T-cell (primary cell): ENCODE data around the gene ZNF277. TPM values are rescaled to one million over a fixed set of nuclear protein-coding genes. Genes with fewer than 3 reads are reported as not detected.

Experiments
- ATAC-seq, 4 experiments: fragments of 200-7000 bp in 3 of 4; fragments of 150-1000 bp in 1 of 4; cut with Tn5 transposase; replicated peaks in 1 of 4; 1 replicate in 3 of 4; 2 replicates in 1 of 4; pipeline ENCODE4 v1.10.0; 2021; ENCODE audit warnings: moderate library complexity in 3 of 4, mild to moderate bottlenecking in 2 of 4, moderate number of reproducible peaks in 1 of 4
- CTCF ChIA-PET, 2 donors: fragments of 300-600 bp; sonication (Branson Sonifier 250); formaldehyde crosslinking; loops; one replicate each; lab custom pipeline; 2022; ENCODE audit warnings: antibody characterized with exemption in 2 of 2; lab: Charles Lee
- POLR2A ChIA-PET, 2 donors: fragments of 300-600 bp; sonication (Branson Sonifier 250); formaldehyde crosslinking; loops; one replicate each; lab custom pipeline; 2022; ENCODE audit warnings: antibody characterized with exemption in 2 of 2; lab: Charles Lee
- DNase-seq, 35 experiments: peaks; one replicate each; pipeline versions ENCODE4 v3.0.0 to v3.0.0-alpha.2; 2013 to 2023
- H3K27ac ChIP-seq: one replicate; pipeline ENCODE4 v1.5.1; 2013; ENCODE audit warnings: low read length
- H3K27me3 ChIP-seq, 2 experiments: replicated peaks in 1 of 2; 1 replicate in 1 of 2; 2 replicates in 1 of 2; pipeline versions ENCODE4 v1.6.1 to v1.7.0; 2013; ENCODE audit warnings: low read length in 1 of 2, mixed read lengths in 1 of 2; ENCODE audit not compliant: control insufficient read depth in 2 of 2, insufficient read depth in 2 of 2; ENCODE audit errors: extremely low read depth in 1 of 2
- H3K36me3 ChIP-seq, 2 donors: 1 replicate in 1 of 2; 2 replicates in 1 of 2; pipeline versions ENCODE4 v1.6.1 to v1.7.0; 2013; ENCODE audit warnings: low read length in 1 of 2; ENCODE audit not compliant: control insufficient read depth in 2 of 2, insufficient read depth in 1 of 2; ENCODE audit errors: extremely low read depth in 1 of 2
- H3K4me1 ChIP-seq, 2 experiments: 1 replicate in 1 of 2; 2 replicates in 1 of 2; pipeline versions ENCODE4 v1.6.1 to v1.7.0; 2013; ENCODE audit warnings: low read length in 2 of 2, mixed read lengths in 1 of 2; ENCODE audit not compliant: insufficient read depth in 2 of 2, control insufficient read depth in 1 of 2; ENCODE audit errors: extremely low read depth in 1 of 2
- H3K4me3 ChIP-seq, 2 donors: 1 replicate in 1 of 2; 2 replicates in 1 of 2; pipeline versions ENCODE4 v1.5.1 to v1.7.0; 2013; ENCODE audit warnings: mild to moderate bottlenecking in 2 of 2, low read length in 1 of 2, moderate library complexity in 1 of 2; ENCODE audit not compliant: control insufficient read depth in 1 of 2; ENCODE audit errors: extremely low read depth in 1 of 2
- H3K9me3 ChIP-seq: 2 replicates; pipeline ENCODE4 v1.7.0; 2013
- H3K27ac Mint-ChIP-seq, 2 donors: one replicate each; pipeline ENCODE4 v1.8.0; 2020 to 2021; ENCODE audit warnings: mild to moderate bottlenecking in 2 of 2, mixed read lengths in 2 of 2
- H3K27me3 Mint-ChIP-seq, 2 donors: one replicate each; pipeline ENCODE4 v1.8.0; 2021 to 2022; ENCODE audit warnings: mixed read lengths in 2 of 2
- H3K36me3 Mint-ChIP-seq: one replicate; pipeline ENCODE4 v1.8.0; 2021; ENCODE audit warnings: mixed read lengths
- H3K4me1 Mint-ChIP-seq, 3 donors: one replicate each; pipeline ENCODE4 v1.8.0; 2020 to 2022; ENCODE audit warnings: mixed read lengths in 3 of 3, mild to moderate bottlenecking in 1 of 3
- H3K4me3 Mint-ChIP-seq, 3 donors: one replicate each; pipeline ENCODE4 v1.8.0; 2020 to 2022; ENCODE audit warnings: mild to moderate bottlenecking in 3 of 3, mixed read lengths in 3 of 3, moderate library complexity in 3 of 3
- H3K9me3 Mint-ChIP-seq, 3 donors: one replicate each; pipeline ENCODE4 v1.8.0; 2020 to 2022; ENCODE audit warnings: mixed read lengths in 3 of 3
- WGBS: methylation state at CpG from one replicate; pipeline ENCODE4 v1.1.5; 2013; ENCODE audit warnings: missing lambda C conversion rate; ENCODE audit not compliant: insufficient coverage; 5-methylcytosine and 5-hydroxymethylcytosine counted together
- total RNA-seq, 35 experiments: library from RNA in 6 of 35; stranded (reverse) in 6 of 35; fragments of 120-200 nt in 1 of 35; gene quantifications; one replicate each; pipeline versions ENCODE4 v1.2.1 to v1.2.4 and lab custom pipeline; 2013 to 2026

Gene ZNF277
- total RNA-seq, 5 donors from 2014 or later (not counting 1 experiment from before 2014, with no cell fraction given) = 26.6 to 31.4 (median 30.2) TPM

GRCh38 chr7:112224186-112224585, 17.7 kb downstream of the ZNF277 start:
- Mint-ChIP-seq H3K4me1 (peaks cover 30 to 53% (median 44%) of the 10 kb centered on the region in 3 donors), H3K27ac (no peak overlapping the region), H3K4me3 (no peak overlapping the region), H3K9me3 (no peaks in the 10 kb centered on the region), H3K27me3 (no peaks in the 10 kb centered on the region), H3K36me3 (peaks cover 39% of the 10 kb centered on the region)
- H3K4me3 ChIP-seq = no peak overlapping the region
- H3K4me1 ChIP-seq = no peaks in the 10 kb centered on the region
- H3K27me3 ChIP-seq = no peaks in the 10 kb centered on the region
- WGBS = no CpG with 5 or more reads among the region's 2 CpGs
- POLR2A ChIA-PET = no interaction called here
- no peak overlapping the region for H3K27ac ChIP-seq
- no peaks in the 10 kb centered on the region for H3K36me3 ChIP-seq
- CTCF ChIA-PET = no interaction called here
- DNase-seq = no peak
- H3K9me3 ChIP-seq = no peaks in the 10 kb centered on the region
- ATAC-seq = no peak

DNA sequence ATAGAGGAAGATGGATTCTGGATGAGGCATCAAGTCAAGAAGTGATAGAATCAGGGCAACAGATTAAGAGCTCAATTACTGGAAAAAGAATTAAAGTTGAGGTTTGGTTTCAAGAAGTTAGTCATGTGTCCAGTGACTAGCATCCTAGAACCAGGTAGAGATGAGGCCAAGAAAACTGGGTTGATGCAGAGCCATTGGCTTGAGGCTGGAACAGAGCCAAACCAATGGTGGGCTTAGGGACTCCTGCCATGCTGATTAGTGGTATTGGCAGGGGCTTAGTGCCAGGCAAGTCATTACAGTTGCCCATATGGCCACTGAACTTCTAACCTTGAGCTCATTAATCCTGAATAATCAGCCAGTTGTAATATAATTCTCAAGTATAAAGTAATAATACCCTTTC, 18.5 kb downstream of the ZNF277 start:
- ATAC-seq (no peak), DNase-seq (no peak)
- ChIA-PET POLR2A (no interaction called here), CTCF (no interaction called here)
- Mint-ChIP-seq H3K27ac (no peak overlapping the region), H3K27me3 (no peaks in the 10 kb centered on the region), H3K4me3 (no peak overlapping the region), H3K36me3 (peaks cover 42% of the 10 kb centered on the region), H3K4me1 (peaks cover 34 to 57% (median 45%) of the 10 kb centered on the region in 3 donors), H3K9me3 (no peaks in the 10 kb centered on the region)
- Histone ChIP-seq H3K4me1 (no peaks in the 10 kb centered on the region), H3K27me3 (no peaks in the 10 kb centered on the region), H3K36me3 (no peaks in the 10 kb centered on the region), H3K4me3 (no peak overlapping the region), H3K27ac (no peak overlapping the region), H3K9me3 (no peaks in the 10 kb centered on the region)

DNA sequence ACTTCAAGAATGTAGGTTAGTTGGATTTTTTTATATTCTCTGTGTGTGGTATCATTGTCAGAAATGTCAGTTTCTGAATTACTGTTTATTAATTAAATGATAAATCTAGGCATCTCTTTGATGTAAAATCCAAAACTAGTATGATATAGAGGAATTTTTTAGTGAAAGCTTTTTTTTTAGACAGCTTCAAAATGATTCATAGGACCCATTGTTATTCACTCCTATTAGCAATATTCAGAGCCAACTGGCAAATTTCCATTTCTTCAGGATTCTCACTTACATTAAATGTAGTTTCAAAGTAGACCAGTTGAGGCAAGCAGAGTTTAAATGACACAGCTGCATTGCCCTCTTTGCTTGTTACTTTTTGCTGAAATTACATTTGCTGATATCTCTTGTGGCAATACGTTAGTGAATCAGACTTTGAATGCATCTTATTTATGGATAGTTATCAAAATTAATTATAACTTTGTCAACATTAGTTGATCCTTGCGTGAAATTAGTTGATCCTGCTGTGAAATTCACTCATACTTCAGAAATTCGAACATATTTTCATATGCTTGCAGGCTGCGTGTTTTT, 20.3 kb downstream of the ZNF277 start:
- H3K36me3 ChIP-seq = no peaks in the 10 kb centered on the region
- no peak for ATAC-seq
- WGBS = no CpG with 5 or more reads among the region's 4 CpGs
- ChIA-PET CTCF (interaction anchor here in 1 of 2 donors (0.5 kb wide), 1 partner anchor 15 kb away, joined by 5 read pairs; no protein-coding TSS in a partner anchor), POLR2A (no interaction called here)
- no peaks in the 10 kb centered on the region for H3K27me3 ChIP-seq
- H3K4me1 ChIP-seq = no peaks in the 10 kb centered on the region
- no peak overlapping the region for H3K27ac ChIP-seq
- Mint-ChIP-seq H3K9me3 (no peaks in the 10 kb centered on the region), H3K4me3 (no peak overlapping the region), H3K36me3 (peaks cover 36% of the 10 kb centered on the region), H3K27ac (no peak overlapping the region), H3K27me3 (no peaks in the 10 kb centered on the region), H3K4me1 (peaks cover 39 to 57% (median 43%) of the 10 kb centered on the region in 3 donors)
- no peak overlapping the region for H3K4me3 ChIP-seq
- DNase-seq = no peak
- no peaks in the 10 kb centered on the region for H3K9me3 ChIP-seq

GRCh38 chr7:112228632-112229031, 22.1 kb downstream of the ZNF277 start:
- CTCF ChIA-PET = interaction anchor here in 1 of 2 donors (0.5 kb wide), 1 partner anchor 27 kb away, joined by 3 read pairs; no protein-coding TSS in a partner anchor
- Mint-ChIP-seq H3K36me3 (peaks cover 33% of the 10 kb centered on the region), H3K27ac (no peak overlapping the region), H3K9me3 (no peaks in the 10 kb centered on the region), H3K27me3 (no peaks in the 10 kb centered on the region), H3K4me3 (no peak overlapping the region), H3K4me1 (peaks cover 38 to 56% (median 46%) of the 10 kb centered on the region in 3 donors)
- Histone ChIP-seq H3K27me3 (no peaks in the 10 kb centered on the region), H3K4me3 (no peak overlapping the region), H3K36me3 (no peaks in the 10 kb centered on the region), H3K4me1 (no peaks in the 10 kb centered on the region), H3K27ac (no peak overlapping the region), H3K9me3 (no peaks in the 10 kb centered on the region)
- no peak for ATAC-seq
- POLR2A ChIA-PET = no interaction called here
- no CpG with 5 or more reads among the region's 2 CpGs for WGBS
- no peak for DNase-seq

GRCh38 chr7:112232212-112232978, 25.9 kb downstream of the ZNF277 start:
- no peak for DNase-seq
- CTCF ChIA-PET = no interaction called here
- no peak overlapping the region for H3K27ac ChIP-seq

DNA sequence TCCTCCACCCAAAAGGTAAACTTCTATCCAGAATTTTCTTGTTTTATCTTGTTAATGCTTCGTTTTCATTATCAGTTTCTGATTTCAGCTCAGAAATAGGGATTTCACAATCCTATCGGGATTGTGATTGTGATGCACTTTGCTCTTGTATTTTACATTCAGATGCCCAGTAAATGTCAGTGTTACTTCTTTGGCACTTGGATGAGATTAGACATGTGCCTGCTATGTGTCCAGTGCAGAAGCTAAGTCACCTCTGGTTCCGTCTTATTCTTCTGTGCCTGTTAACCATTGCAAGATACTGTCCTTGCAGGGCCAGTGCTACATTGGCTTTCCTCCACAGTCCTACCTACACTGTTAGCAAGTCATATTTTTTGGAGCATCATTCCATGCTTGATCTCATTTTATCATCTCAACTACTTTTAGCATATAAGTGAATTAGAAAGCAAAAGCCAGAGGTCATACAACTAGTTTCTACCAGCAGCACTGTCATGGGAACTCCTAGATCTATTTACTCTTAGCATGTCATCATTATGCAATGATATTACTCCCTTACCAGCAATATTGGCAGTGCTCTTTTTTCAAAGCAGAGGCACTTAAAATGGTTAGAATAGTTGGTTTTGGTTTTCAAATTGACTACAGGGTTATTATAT, 26.7 kb downstream of the ZNF277 start:
- peaks cover 39% of the 10 kb centered on the region for H3K36me3 Mint-ChIP-seq
- Histone ChIP-seq H3K27me3 (no peaks in the 10 kb centered on the region), H3K9me3 (no peaks in the 10 kb centered on the region), H3K27ac (no peak overlapping the region), H3K36me3 (no peaks in the 10 kb centered on the region), H3K4me3 (no peak overlapping the region), H3K4me1 (no peaks in the 10 kb centered on the region)
- H3K9me3 Mint-ChIP-seq = peaks cover 0 to 6% (median 5%) of the 10 kb centered on the region in 3 donors
- peaks cover 20 to 51% (median 30%) of the 10 kb centered on the region in 3 donors for H3K4me1 Mint-ChIP-seq
- no peak overlapping the region for H3K4me3 Mint-ChIP-seq
- 100% methylated on average over 2 of the region's 3 CpGs for WGBS
- H3K27me3 Mint-ChIP-seq = no peaks in the 10 kb centered on the region
- no peak for ATAC-seq
- no peak for DNase-seq
- POLR2A ChIA-PET = no interaction called here
- no peak overlapping the region for H3K27ac Mint-ChIP-seq
- CTCF ChIA-PET = no interaction called here

More at GRCh38 chr7:112232212-112232978, 25.9 kb downstream of the ZNF277 start:
- peaks cover 0 to 6% (median 5%) of the 10 kb centered on the region in 3 donors for H3K9me3 Mint-ChIP-seq
- no peak for ATAC-seq
- 75% methylated on average over 1 of the region's 4 CpGs for WGBS
- no peaks in the 10 kb centered on the region for H3K4me1 ChIP-seq
- H3K27me3 Mint-ChIP-seq = no peaks in the 10 kb centered on the region
- H3K27ac Mint-ChIP-seq = no peak overlapping the region
- H3K36me3 ChIP-seq = no peaks in the 10 kb centered on the region
- POLR2A ChIA-PET = no interaction called here
- no peaks in the 10 kb centered on the region for H3K9me3 ChIP-seq
- no peaks in the 10 kb centered on the region for H3K27me3 ChIP-seq
- peaks cover 24 to 48% (median 34%) of the 10 kb centered on the region in 3 donors for H3K4me1 Mint-ChIP-seq
- no peak overlapping the region for H3K4me3 ChIP-seq
- H3K36me3 Mint-ChIP-seq = peaks cover 37% of the 10 kb centered on the region
- no peak overlapping the region for H3K4me3 Mint-ChIP-seq
